K562 (cell line): Measurements from ENCODE around the gene SPI1. TPM values are rescaled to one million over a fixed set of nuclear protein-coding genes. Genes with fewer than 3 reads are reported as not detected.

ENCODE experiments used
- ATAC-seq: fragments of 200-7000 bp; cut with Tn5 transposase; 3 replicates; pipeline ENCODE4 v1.9.1; 2020; ENCODE audit warnings: moderate library complexity
- BruUV-seq: library from RNA; stranded (reverse); fragments of 400-500 nt; replicated peaks from 2 replicates; lab custom pipeline; 2021; lab: Mats Ljungman, UMichigan
- CTCF ChIA-PET: fragments of 300-600 bp; formaldehyde crosslinking; extraction: SDS; loops from one replicate; lab custom pipeline; 2021; ENCODE audit warnings: low intra/inter-chr PET ratio; lab: Yijun Ruan, JAX
- POLR2A ChIA-PET: fragments of 300-600, 350-650 bp; sonication (Branson Sonifier 250); formaldehyde crosslinking; extraction: SDS; loops from one replicate; lab custom pipeline; 2021; ENCODE audit warnings: antibody characterized with exemption, inconsistent platforms; lab: Yijun Ruan, JAX
- DNase-seq, 4 experiments: peaks; one replicate each; pipeline versions ENCODE4 v3.0.0 to v3.0.0-alpha.2; 2011 to 2018; ENCODE audit warnings: low spot score in 3 of 4, mixed read lengths in 3 of 4; ENCODE audit errors: extremely low read depth in 1 of 4
- FAIRE-seq: peaks from 2 replicates; lab custom pipeline; 2011; peaks lifted over from hg19 to GRCh38; lab: Jason Lieb, UNC
- H2AFZ ChIP-seq: 2 replicates; pipeline ENCODE4 v1.6.0; 2011; ENCODE audit warnings: low read depth, low read length, control low read depth, inconsistent platforms
- H3K27ac ChIP-seq: fragments of 200-600 bp; 3 replicates; pipeline ENCODE4 v1.8.0; 2011; ENCODE audit warnings: low read depth, mild to moderate bottlenecking, control low read depth, inconsistent platforms, low read length, moderate library complexity, mixed read lengths; ENCODE audit errors: extremely low read depth
- H3K27me3 ChIP-seq, 2 experiments: fragments of 300-600 bp in 1 of 2; 2 replicates in 1 of 2; 3 replicates in 1 of 2; pipeline versions ENCODE4 v1.6.0 to v1.8.0; 2011; ENCODE audit warnings: inconsistent platforms in 2 of 2, low read length in 2 of 2, mild to moderate bottlenecking in 1 of 2, mixed read lengths in 1 of 2, moderate library complexity in 1 of 2; ENCODE audit not compliant: control insufficient read depth in 2 of 2, insufficient read depth in 2 of 2
- H3K36me3 ChIP-seq: fragments of 300-600 bp; 3 replicates; pipeline ENCODE4 v1.8.0; 2011; ENCODE audit warnings: mild to moderate bottlenecking, low read length, inconsistent platforms; ENCODE audit not compliant: control insufficient read depth, insufficient read depth
- H3K4me1 ChIP-seq, 2 experiments: fragments of 200-600 bp in 1 of 2; replicated peaks in 1 of 2; 2 replicates in 1 of 2; 3 replicates in 1 of 2; pipeline versions ENCODE4 v1.5.1 to v1.8.0; 2011; ENCODE audit warnings: inconsistent platforms in 2 of 2, low read length in 2 of 2, mild to moderate bottlenecking in 1 of 2, mixed read lengths in 1 of 2, moderate library complexity in 1 of 2; ENCODE audit not compliant: control insufficient read depth in 2 of 2, insufficient read depth in 2 of 2
- H3K4me2 ChIP-seq: 2 replicates; pipeline ENCODE4 v1.6.1; 2011; ENCODE audit warnings: low read length, control low read depth, inconsistent platforms, mixed read lengths; ENCODE audit not compliant: insufficient read depth
- H3K4me3 ChIP-seq: fragments of 200-600 bp; sonication (generic), shearing (Covaris generic); 2 replicates; pipeline ENCODE4 v1.5.1; 2016; ENCODE audit warnings: control low read depth, inconsistent platforms
- H3K79me2 ChIP-seq: fragments of 200-600 bp; 3 replicates; pipeline ENCODE4 v1.8.0; 2011; ENCODE audit warnings: low read length, inconsistent platforms; ENCODE audit not compliant: control insufficient read depth, insufficient read depth
- H3K9ac ChIP-seq, 2 experiments: 2 replicates each; pipeline versions ENCODE4 v1.6.0 to v1.6.1; 2011; ENCODE audit warnings: low read depth in 2 of 2, low read length in 2 of 2, control low read depth in 1 of 2, inconsistent platforms in 1 of 2, mild to moderate bottlenecking in 1 of 2, mixed read lengths in 1 of 2; ENCODE audit not compliant: insufficient read depth in 1 of 2
- H3K9me1 ChIP-seq: one replicate; pipeline ENCODE4 v1.6.0; 2011; ENCODE audit warnings: inconsistent platforms, mild to moderate bottlenecking, low read length, moderate library complexity; ENCODE audit not compliant: control insufficient read depth, insufficient read depth
- H3K9me3 ChIP-seq: replicated peaks from 2 replicates; pipeline ENCODE4 v1.5.1; 2011; ENCODE audit warnings: low read depth, low read length, inconsistent platforms; ENCODE audit not compliant: control insufficient read depth, insufficient read depth
- H4K20me1 ChIP-seq: replicated peaks from 2 replicates; pipeline ENCODE4 v1.6.1; 2011; ENCODE audit warnings: low read length, inconsistent platforms, mixed read lengths; ENCODE audit not compliant: control insufficient read depth, insufficient read depth
- ESRRA ChIP-seq: fragments of 450-650 bp; IDR thresholded peaks from 2 replicates; pipeline ENCODE4 v1.6.1; 2014; ENCODE audit warnings: low read depth, mild to moderate bottlenecking, moderate library complexity, borderline replicate concordance
- ETV1 ChIP-seq: fragments of 450-650 bp; conservative IDR thresholded peaks from 2 replicates; pipeline ENCODE4 v1.6.1; 2016; ENCODE audit warnings: missing genetic modification characterization, control low read depth, low read depth, missing compliant biosample characterization
- KAT7 ChIP-seq: sonication (generic); formaldehyde crosslinking; IDR thresholded peaks from 2 replicates; pipeline ENCODE4 v1.8.0; 2022; ENCODE audit warnings: missing genetic modification reagents, mild to moderate bottlenecking, borderline replicate concordance
- KAT8 ChIP-seq: fragments of 450-650 bp; IDR thresholded peaks from 2 replicates; pipeline ENCODE4 v1.6.1; 2016; ENCODE audit warnings: low read depth, mild to moderate bottlenecking
- ZBTB43 ChIP-seq: sonication (generic); formaldehyde crosslinking; IDR thresholded peaks from 2 replicates; pipeline ENCODE4 v1.8.0; 2023; ENCODE audit warnings: mild to moderate bottlenecking, missing genetic modification reagents
- WGBS: fragments of 100-300 bp; shearing (Covaris generic); methylation state at CpG from one replicate; pipeline ENCODE4 v1.1.6; 2016; ENCODE audit warnings: low coverage, mixed read lengths; ENCODE audit not compliant: insufficient coverage; ENCODE audit errors: missing lambda C conversion rate; 5-methylcytosine and 5-hydroxymethylcytosine counted together
- in situ Hi-C: fragments of 300-500 bp; cut with MboI; formaldehyde crosslinking; loops from 4 replicates; pipeline ENCODE4 v1.15.0; 2018; ENCODE audit warnings: inconsistent platforms, mixed read lengths
- intact Hi-C: fragments of 100-400 bp; cut with micrococcal nuclease; formaldehyde crosslinking; loops from 2 replicates; pipeline ENCODE4 v1.14.2; 2022
- polyA plus RNA-seq, 8 experiments: library from polyadenylated mRNA; depleted of rRNA in 4 of 8; stranded (reverse) in 5 of 8; unstranded in 3 of 8; fragments of >200 nt; fragmentation: Nextera tagmentation in 2 of 8; fragmentation: Illumina TruSeq in 1 of 8; extraction: Ambion mirVana in 2 of 8; extraction: Trizol in 1 of 8; gene quantifications; 2 replicates each; pipeline versions ENCODE4 v1.2.1 to v1.2.3, GENCODE V29; 2011 to 2014; ENCODE audit warnings: inconsistent platforms in 1 of 8, missing spikeins in 1 of 8
- total RNA-seq, 7 experiments: library from RNA; depleted of rRNA in 6 of 7; stranded (reverse); fragments of >200 nt in 6 of 7; fragmentation: Illumina TruSeq in 2 of 7; extraction: Trizol in 2 of 7; gene quantifications; 2 replicates each; pipeline versions ENCODE4 v1.2.1 to v1.2.3, GENCODE V29; 2011 to 2021; ENCODE audit warnings: low replicate concordance in 1 of 7
- TF ChIP-seq, protein P1 (sequence below): fragments of 250-450 bp; sonication (Bioruptor Pico); IDR thresholded peaks from 2 replicates; pipeline ENCODE4 v1.4.0; 2020

SPI1 gene
- total and polyA plus RNA-seq, 9 of the 15 experiments (the other 6 are each of a cell fraction or from before 2014, with no cell fraction given) = 0.10 to 33.7 (median 10.3) TPM

DNA sequence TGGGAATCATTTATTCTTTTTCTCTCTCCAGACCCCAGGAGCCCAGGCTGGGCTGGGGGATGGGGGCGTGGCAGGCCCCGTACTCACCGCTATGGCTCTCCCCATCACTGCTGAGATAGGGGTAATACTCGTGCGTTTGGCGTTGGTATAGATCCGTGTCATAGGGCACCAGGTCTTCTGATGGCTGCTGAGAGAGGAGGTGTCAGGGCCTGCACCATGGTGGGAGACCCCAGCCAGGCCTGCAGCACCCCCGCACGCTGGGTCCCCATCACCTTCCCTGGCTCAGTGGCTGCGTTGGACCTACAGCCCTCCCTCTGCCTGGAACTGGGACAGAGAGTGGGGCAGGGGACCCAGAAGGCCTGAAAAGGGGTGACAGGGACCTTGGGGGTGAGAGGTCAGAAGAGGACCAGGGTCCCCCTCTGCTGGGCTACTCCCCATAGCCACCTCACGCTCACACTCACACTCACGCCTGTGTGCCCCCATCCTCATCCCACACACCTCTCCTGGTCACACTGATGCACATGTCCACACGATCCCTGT lies 2.7 kb downstream of the SPI1 start (continued):
- TF ChIP-seq ETV1 = no peak
- TF ChIP-seq, protein P1, sequence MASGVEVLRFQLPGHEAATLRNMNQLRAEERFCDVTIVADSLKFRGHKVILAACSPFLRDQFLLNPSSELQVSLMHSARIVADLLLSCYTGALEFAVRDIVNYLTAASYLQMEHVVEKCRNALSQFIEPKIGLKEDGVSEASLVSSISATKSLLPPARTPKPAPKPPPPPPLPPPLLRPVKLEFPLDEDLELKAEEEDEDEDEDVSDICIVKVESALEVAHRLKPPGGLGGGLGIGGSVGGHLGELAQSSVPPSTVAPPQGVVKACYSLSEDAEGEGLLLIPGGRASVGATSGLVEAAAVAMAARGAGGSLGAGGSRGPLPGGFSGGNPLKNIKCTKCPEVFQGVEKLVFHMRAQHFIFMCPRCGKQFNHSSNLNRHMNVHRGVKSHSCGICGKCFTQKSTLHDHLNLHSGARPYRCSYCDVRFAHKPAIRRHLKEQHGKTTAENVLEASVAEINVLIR = no peak
- TF ChIP-seq ZBTB43 (CRISPR knock-in tag) = no peak

- BruUV-seq = no TSS peak
- TF ChIP-seq KAT8 (no peak), ESRRA (no peak), KAT7 (CRISPR knock-in tag) (no peak)
- TF ChIP-seq, all 486 proteins: peak for 0
- FAIRE-seq = no peak
- Histone ChIP-seq H3K9me3 (no peaks in the 10 kb centered on the region), H3K27ac (no peak overlapping the region), H2AFZ (no peak overlapping the region), H4K20me1 (no peaks in the 10 kb centered on the region), H3K27me3 (no peaks in the 10 kb centered on the region), H3K9me1 (no peaks in the 10 kb centered on the region), H3K36me3 (peaks cover 15% of the 10 kb centered on the region; the same call in 1 of the 3 replicates), H3K4me1 (peaks cover 37 to 52% of the 10 kb centered on the region in 2 experiments), H3K79me2 (peaks cover 26% of the 10 kb centered on the region), H3K4me2 (no peak overlapping the region), H3K9ac (no peak overlapping the region; a peak in 1 of 4 replicates), H3K4me3 (no peak overlapping the region)
- DNase-seq = no peak
- intact Hi-C loops (loop anchor here (10.0 kb wide), 1 partner anchor 240 kb away; no protein-coding TSS in a partner anchor), in situ Hi-C loops (no loop called here)
- POLR2A ChIA-PET = interaction anchor here (0.6 to 1.5 kb wide), 4 partner anchors 11 to 181 kb away, joined by 3 to 6 read pairs (median 4); no protein-coding TSS in a partner anchor
- CTCF ChIA-PET = interaction anchor here (1.2 to 1.9 kb wide), 3 partner anchors 33 to 242 kb away, joined by 5 to 6 read pairs (median 5); partner anchors contain the start of gene SLC39A13
- no peak for ATAC-seq
- 91% methylated on average over 7 of the region's 8 CpGs for WGBS
Observed at GRCh38 chr11:47375020-47375419, 3.3 kb downstream of the SPI1 start.
